GM18909 (cell line): ENCODE results near the gene INPP5F.

Experiments
- ATAC-seq: cut with Tn5 transposase; IDR thresholded peaks from one replicate; pipeline ENCODE4 v1.9.1; 2021; ENCODE audit warnings: mild to moderate bottlenecking; ENCODE audit not compliant: unreplicated experiment, poor library complexity

INPP5F gene

DNA sequence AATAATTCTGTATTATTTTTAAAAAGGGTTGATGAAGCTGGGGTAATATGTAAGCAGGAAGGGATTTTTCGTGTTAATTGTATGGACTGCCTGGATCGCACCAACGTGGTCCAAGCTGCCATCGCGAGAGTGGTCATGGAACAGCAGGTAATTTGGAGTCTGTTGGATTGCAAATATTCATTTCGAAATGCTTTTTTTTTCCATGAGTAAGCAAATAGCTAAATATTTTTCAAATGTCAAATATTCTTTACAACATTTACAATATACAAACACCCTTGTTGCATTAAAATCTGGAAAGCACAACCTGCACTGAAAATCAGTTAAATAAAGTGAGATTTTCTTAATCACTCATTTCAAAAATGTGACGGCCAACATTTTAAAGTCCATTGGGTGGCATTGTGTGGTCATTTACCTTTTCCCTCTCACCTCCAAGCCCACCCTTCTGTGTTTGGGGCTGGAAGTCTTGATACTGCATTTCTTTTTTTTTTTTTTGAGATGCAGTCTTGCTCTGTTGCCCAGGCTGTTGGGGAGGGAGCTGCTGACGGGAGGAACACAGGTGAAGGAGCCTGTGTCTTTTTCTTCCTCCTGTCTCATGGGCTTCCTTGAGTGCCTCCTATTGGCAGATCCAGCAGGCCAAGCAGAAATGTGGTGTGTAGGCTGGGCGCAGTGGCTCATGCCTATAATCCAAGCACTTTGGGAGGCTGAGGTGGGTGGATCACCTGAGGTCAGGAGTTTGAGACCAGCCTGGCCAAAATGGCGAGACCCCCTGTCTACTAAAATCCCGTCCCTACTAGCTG is 80.7 kb downstream of the INPP5F start:
- ATAC-seq, result no peak

DNA sequence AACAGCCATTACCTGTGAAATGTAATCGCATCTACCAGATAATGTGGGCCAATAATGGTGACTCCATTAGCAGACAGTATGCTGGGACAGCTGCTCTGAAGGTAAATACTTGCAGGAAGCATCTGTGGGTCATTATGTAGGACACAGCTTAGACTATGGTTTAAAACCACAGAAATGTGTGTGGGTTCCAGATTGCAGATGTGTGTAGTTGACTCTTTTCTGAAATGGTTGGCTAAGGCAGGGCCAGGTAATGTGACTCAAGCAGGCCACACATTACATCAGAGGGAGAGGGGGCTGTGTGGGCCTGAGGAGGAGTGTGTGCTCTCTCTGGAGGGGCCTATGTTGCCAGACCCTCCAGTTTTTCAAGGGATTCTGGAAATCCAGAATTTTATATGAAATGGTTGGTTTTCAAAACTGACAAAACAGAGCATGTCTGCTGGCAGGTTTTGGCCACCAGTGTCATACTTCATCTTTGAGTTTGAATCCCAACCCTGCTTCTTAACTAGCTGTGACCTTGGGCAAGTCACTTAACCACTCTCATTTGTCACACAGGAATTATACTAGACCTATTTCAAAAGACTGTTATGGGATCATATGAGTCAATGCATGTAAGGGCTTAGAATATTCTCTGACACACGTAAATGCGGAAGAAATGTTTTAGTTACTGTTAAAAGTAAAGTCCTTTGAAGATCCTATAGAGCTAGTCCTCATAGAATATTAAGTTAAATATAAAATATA is 82.3 kb downstream of the INPP5F start:
- no peak for ATAC-seq

DNA sequence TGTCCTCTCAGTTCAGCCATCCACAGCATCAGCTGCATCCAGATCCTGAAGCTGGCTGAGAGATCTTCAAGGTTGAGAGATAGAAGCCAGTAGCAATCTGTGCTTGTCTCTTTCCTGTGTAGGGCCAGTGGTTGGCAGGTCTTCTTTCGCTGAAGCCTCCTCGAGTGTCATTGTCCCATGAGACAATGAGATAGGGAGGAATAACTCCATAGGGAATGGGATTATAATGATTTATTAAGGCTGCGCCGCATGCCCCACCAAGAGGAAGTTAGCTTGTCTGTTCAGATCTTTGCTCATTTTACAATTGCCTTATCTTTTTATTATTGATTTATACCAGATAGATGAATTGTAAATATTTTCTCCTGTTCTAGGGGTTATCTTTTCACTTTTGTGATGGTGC is 85.3 kb downstream of the INPP5F start:
- ATAC-seq, result no peak

DNA sequence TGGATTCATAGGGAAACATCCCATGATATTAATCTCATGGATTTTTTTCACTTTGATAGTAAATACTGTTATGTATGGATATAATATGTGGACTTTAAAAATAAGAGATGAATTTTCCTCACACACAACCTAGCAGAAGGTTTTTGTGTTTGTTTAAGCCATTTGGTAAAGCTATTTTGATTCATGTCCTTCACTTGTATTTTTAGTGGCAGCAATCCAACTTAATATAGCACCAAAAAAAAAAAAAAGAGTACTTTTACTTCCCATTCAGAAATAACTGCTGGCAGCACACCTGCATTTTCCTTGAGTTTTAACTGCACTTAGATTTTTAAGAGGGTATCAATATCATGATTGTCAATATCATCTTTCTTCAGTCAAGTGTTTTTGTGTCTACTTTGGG is 86.8 kb downstream of the INPP5F start:
- no peak for ATAC-seq

DNA sequence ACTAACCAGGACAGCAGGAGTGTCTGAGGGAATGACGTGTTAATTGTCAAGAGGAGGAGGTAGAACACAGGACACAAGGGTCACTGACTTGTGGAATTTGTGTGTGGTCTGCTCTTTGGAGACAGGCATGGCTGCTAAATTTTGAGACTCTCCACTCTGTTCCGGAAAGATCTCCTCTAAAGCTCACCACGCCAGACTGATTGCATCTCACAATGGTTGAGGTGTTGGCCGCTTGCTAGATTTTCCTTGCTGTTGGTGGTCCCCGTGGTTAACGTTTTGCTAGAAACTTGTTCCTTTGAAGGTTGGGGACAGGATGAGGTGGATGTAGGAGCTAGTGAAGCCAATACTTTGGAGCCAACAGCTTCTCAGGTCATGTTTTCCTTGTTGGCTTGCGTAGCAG is 89.8 kb downstream of the INPP5F start:
- no peak for ATAC-seq

DNA sequence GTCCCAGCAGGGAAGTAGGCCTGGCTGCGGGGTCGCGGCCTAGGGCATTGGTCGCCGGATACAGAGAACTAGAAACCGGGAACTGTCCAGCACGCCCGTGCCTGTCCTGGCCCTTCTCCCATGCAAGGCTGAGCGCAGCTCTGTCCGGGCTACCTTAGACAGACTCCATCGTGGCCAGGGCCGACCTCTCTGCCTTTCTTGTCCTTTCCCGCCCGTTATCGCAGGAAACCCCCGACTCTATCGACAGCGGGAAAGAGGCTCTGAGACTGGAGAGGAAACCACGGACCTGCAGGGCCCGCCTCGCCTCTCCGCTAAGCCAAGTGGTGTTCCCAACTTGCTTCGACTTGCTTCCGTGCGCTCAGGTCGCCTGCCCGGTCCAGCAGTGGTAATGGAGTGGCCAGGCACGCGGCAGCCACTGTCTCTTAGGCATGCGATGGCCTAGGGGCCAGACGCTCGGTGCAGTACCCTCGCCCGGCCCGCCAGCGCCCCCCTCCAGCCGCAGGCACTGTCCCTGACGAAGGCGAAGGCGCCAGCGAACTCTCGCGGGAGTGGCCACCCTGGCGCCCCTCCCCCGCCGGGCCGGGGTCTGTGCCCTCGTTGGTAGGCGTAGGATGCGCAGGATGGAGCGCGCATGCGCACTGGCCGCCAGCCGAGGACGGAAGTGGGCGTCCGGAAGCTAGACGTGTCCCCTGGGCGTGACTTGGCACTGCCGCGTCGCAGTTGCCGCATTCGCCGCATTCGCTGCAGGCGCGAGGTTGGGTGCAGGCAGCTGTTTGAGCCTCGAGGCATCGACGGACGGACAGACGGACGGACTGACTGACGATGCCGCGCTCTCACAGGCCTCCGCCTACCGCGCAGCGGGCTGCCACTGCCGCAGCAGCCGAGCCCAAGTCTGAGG is 92.4 kb downstream of the INPP5F start:
- no peak for ATAC-seq

DNA sequence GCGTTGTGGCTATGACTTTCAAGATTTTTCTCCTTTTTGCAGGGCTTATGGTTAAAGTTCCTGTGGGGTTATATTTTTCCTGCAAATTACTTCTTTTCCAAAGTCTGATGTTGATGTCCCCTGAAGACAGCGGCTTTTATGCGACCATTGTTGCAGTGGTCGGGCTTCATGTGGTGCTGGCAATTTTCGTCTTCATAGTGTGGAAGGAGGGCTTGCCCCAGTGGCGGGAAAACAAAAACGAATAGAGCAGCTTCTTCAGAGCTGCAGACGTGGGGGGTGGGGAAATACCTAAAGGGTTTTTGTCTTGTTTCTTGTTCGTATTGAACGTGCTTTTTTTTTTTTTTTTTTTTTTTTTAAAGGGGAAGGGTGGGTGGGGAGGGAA is 93.0 kb downstream of the INPP5F start:
- ATAC-seq, result no peak

DNA sequence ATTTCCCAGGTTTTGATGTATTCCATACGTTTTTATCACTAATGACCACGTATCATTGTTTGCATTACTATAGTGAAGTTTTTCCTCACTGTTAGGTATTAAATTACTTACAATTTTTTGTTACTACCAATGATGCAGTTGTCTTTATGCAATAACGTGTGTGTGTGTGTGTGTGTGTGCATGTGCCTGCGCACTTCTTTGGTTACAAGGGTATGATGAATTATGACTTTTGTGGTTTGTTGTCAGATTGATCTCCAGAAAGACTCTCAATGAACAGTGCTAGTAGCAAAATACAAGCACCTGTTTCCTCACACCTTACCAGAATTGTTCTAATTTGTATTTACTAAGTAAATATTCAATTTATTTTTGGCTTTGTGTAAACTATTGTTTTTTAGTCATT is 95.3 kb downstream of the INPP5F start:
- ATAC-seq, result no peak

DNA sequence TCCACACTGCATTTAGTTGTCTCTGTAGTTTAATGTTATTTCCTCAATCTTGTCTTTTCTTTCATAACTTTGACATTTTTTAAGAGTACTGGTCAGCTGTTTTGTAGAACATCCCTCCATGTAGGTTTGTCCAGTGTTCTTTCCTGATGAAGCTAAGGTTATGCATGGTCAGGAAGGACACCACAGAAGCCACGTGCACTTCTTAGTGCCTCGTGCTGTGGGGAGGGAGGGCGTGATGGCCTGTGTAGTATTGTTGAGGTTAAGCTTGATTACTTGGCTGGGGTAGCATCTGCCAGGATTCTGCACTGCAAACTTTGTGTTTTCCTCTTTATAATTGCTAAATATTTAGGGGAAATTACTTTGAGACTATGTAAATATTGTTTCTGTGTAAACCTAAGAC is 98.4 kb downstream of the INPP5F start:
- ATAC-seq, result no peak

DNA sequence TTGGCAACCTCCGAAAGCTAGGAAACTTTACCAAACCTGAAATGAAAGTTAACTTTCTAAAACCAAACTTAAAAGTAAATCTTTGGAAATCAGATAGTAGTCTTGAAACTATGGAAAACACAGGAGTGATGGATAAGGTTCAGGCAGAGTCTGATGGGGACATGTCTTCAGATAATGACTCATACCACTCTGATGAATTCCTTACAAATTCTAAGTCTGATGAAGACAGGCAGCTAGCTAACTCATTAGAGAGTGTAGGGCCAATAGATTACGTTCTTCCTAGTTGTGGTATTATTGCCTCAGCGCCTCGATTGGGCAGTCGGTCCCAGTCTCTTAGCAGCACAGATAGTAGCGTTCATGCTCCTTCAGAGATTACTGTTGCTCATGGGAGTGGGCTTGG is 100.9 kb downstream of the INPP5F start:
- ATAC-seq, result no peak

DNA sequence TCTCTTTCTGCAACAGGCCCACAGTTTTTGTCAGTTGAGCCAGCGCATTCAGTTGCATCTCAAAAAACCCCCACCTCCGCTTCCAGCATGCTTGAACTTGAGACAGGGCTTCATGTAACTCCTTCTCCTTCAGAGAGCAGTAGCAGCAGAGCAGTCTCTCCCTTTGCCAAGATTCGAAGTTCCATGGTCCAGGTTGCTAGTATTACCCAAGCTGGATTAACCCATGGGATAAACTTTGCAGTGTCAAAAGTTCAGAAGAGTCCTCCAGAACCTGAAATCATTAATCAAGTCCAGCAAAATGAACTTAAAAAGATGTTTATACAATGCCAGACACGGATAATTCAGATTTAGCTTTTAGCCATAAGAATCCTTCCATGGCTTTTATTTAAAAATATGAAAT is 101.6 kb downstream of the INPP5F start:
- ATAC-seq, result no peak

DNA sequence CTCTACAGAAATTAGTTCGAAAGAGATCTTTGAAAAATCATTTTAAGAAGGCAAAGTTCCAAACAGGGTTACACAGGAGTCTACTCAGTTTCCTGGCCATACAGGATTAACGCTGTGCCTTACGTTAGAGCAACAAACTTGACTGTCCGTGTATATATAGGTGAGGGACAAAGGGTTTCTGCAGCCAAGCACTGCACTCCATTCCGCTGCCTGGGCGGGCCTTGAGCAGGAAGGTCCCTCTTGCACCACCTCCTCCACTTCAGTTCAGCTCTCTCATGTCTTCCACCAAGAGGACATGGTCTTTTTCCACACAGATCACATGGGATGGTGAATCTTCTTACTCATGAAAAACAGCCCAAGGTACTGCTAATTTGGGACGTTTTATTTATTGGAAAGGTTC is 103.6 kb downstream of the INPP5F start:
- no peak for ATAC-seq

DNA sequence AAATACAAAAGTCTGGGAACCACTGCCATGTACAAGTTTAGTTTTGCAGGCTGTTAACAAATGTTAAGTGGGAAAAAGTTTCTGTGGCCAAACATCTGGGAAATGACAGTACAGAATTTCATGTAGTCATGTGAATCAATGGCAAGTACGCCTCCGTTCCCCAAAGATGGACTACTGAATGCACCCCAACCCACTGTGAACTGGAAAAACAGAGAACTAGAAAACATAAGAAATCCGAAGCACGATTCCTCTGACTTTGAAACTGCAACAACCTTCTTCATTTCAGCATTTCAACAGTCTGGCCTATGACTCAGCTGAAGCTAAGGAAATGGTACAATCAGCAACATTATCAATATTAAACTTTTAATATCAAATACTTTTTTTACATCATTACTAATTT is 105.0 kb downstream of the INPP5F start:
- ATAC-seq, result no peak

DNA sequence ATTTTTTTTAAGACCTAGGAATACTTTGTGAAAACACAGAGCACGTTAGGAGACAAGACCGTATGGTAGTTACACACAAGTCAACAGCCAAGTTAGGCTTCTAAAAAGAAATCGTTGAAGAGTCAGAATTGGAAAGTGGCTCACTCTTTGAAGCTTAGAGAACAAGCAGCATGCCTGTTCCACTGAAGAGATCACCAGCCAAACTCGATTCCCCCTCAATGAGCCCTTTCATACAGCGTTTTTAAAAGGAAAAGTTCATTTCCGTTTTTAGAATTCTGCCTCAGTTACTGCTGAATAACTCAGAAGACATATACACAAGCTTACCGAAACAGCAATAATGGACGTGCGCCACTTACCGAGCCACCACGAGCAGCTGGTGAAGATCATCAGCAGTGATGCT is 105.8 kb downstream of the INPP5F start:
- ATAC-seq, result no peak

DNA sequence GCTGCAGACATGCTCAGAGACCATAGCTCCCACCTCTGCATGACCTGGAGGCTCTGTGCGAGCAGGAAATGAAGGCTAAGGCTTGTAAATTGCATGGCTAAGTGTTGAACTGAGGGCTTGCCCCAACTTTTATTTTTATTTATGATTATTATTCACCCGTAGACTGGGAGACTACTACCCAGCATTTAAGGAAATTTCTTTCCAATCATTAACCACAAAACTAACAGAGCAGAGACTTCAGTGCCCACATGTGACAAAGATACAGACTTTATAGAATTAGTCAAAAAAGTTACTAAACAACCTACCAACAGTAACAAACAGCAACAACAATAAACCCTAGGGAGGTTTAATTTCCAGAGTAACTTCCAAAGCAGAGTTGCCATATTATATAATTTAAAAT is 107.1 kb downstream of the INPP5F start:
- ATAC-seq, result no peak

DNA sequence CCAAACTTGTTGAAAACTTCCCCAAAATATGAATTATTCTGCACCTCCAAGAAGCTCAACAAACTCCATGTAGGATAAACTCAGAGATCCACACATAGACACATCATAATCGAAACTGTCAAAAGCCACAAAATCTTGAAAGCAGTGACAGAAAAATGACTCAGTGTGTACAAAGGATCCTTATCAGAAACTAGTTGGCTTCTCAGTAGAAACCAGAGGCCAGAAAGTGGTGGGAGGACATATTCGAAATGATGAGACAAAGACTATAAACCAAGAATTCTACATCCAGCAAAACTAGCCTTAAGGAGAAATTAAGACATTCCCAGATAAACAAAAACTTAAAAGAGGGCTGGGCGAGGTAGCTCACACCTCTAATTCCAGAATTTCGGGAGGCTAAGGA is 108.3 kb downstream of the INPP5F start:
- no peak for ATAC-seq

DNA sequence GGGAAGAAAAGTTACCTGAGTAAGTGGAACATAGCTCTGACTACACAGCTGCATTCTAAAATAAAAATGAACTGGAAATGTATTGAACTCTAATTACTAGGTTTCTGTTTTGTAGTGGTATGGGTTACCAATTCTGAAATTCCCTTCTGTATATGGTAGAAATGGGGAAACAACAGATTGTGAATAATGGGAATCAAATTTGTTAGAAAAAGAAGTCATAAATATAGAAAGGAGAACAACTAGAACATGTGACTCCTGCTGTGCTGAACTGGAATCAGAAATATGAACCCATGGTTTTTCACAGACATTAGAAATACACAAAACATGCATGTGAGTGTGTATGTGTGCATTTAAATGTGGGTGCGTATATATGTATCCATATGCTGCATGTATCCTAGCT is 119.8 kb downstream of the INPP5F start:
- ATAC-seq, result no peak

DNA sequence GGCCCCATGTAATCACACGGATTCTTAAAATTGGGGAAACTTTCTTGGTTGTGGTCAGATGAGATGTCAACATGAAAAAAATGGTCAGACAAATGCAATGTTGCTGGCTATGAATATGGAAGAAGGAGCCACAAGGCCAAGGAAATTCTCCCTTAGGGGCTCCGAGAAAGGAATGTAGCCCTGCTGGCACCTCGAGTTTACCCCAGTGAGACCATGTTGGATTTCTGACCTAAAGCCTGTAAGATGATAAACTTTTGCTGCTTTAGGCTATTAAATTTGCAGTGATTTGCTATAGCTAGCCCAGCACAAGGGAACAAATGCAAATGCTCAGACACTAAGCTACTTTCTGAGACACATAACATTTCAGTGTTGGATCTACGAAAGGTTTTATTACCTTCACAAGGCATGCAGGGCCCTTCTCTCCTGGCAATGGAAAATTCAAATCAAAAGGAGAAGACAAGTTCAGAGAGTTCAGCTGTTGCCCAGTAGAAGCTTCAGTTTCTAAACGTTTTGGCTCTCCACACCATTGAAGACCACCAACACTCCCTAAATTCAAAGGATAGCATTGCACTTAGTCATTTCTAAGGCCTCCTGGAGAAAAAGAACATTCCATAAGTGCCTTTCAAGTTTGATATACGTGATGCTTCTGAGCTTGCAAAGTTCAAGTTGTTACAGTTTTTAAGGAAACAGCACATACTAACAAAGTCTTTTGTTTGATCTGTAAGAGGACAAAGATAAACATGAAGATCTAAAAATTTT is 123.4 kb downstream of the INPP5F start:
- ATAC-seq, result no peak

DNA sequence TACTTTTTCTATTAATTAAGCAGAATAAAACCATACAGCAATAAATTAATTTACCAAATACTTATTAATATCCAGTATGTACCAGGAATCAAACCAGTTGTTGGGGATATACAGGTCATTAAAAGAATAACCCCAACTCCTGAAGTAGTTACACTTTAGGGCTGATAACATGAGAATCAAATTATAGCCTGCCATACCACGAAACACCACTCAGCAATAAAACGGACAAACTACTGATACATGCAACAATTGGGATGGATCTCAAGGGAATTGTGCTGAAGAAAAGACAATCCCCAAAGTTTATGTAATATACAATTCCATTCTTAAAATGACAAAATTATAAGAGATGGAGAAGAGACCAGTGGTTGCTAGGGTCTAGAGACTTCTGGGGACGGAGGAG is 124.1 kb downstream of the INPP5F start:
- ATAC-seq, result no peak

DNA sequence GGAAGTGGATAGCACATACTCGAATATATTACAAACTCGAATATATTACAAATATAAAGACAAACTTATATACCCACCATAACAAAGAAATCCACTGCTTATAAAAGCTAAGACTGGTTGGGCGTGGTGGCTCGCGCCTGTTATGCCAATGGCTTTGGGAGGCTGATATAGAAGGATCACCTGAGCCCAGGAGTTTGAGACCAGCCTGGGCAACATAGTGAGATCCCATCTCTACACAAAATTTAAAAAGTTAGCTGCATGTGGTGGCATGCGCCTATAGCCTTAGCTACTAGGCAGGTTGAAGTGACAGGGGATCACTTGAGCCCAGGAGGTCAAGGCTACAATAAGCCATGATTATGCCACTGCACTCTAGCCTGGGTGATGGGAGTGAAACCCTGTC is 126.4 kb downstream of the INPP5F start:
- no peak for ATAC-seq
